ENCODE measurements around the gene PPIG. TPM values are rescaled to one million over a fixed set of nuclear protein-coding genes. Genes with fewer than 3 reads are reported as not detected.

Gene PPIG
- total RNA-seq, 1 experiment from 2014 or later, result 26.0 TPM

GRCh38 chr2:169644173-169644572 is 60.0 kb downstream of the PPIG start:
- in situ Hi-C loops (cut with HindIII; ENCODE audit: low pct_unique_long_range_greater_than_20kb, low sequenced_read_pairs), result no loop called here
- DNase-seq (ENCODE audit: low read depth, low spot score), result no peak

DNA sequence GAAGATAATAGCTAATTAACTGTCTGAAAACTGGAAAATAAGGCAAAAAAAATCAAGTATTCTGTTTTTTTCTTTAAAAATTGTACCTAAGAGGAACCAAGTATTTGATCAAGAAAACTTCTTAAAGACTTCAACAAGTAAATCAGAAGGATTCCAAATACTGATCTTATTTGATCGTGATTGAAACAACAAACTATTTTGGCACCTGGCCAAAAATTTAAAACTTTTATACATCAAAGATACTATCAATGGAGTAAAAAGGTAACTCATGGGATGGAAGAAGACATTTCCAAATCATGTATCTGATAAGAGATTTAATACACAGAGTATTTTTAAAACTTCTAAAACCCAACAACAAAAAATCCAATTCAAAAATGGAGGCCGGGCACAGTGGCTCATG is 63.3 kb downstream of the PPIG start:
- in situ Hi-C loops (cut with HindIII; ENCODE audit: low pct_unique_long_range_greater_than_20kb, low sequenced_read_pairs), result no loop called here

GRCh38 chr2:169649278-169649677 is 65.1 kb downstream of the PPIG start:
- in situ Hi-C loops (cut with HindIII; ENCODE audit: low pct_unique_long_range_greater_than_20kb, low sequenced_read_pairs), result no loop called here

More for the DNA sequence above, 63.3 kb downstream of the PPIG start:
- DNase-seq (ENCODE audit: low read depth, low spot score), result no peak

DNA sequence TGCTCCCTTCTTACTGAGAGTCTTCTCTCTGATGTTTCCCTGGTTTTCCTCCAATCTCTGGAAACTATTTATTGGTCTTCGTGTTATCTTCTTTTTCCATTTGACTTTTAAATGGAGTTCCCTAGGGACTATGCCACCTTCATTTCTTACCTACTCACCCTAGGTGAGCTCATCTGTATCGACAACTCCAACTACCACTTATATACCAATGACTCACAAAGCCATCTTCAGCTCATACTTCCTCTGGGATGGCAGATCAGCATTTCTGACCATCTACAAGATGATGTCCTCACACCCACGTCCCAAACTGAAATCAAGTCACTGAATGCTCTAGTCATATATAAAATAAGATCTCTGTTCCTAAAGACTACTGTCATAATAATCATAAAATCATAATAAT is 69.5 kb downstream of the PPIG start:
- in situ Hi-C loops (cut with HindIII; ENCODE audit: low pct_unique_long_range_greater_than_20kb, low sequenced_read_pairs), result no loop called here
- no peak for DNase-seq (ENCODE audit: low read depth, low spot score)

More at GRCh38 chr2:169649278-169649677, 65.1 kb downstream of the PPIG start:
- DNase-seq (ENCODE audit: low read depth, low spot score), result no peak

DNA sequence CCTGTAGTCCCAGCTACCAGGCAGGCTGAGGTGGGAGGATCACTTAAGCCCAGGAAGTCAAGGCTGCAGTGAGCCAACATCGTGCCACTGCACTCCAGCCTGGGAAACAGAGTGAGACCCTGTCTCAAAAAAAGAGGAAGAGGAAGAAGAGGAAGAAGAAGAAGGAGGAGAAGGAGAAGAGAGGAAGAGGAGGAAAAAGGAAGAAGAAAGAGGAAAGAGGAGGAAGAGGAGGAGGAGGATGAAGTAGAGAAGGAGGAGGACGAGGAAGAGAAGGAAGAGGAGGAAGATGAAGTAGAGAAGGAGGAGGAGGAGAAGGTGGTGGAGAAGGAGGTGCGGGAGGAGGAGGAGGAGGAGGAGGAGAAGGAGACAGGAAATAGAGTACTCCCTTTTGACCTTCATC is 72.0 kb downstream of the PPIG start:
- in situ Hi-C loops (cut with HindIII; ENCODE audit: low pct_unique_long_range_greater_than_20kb, low sequenced_read_pairs), result no loop called here
- DNase-seq (ENCODE audit: low read depth, low spot score), result no peak

- in situ Hi-C loops (cut with HindIII; ENCODE audit: low pct_unique_long_range_greater_than_20kb, low sequenced_read_pairs), result no loop called here
- no peak for DNase-seq (ENCODE audit: low read depth, low spot score)
These were observed 74.7 kb downstream of the PPIG start for GRCh38 chr2:169658877-169659276.

DNA sequence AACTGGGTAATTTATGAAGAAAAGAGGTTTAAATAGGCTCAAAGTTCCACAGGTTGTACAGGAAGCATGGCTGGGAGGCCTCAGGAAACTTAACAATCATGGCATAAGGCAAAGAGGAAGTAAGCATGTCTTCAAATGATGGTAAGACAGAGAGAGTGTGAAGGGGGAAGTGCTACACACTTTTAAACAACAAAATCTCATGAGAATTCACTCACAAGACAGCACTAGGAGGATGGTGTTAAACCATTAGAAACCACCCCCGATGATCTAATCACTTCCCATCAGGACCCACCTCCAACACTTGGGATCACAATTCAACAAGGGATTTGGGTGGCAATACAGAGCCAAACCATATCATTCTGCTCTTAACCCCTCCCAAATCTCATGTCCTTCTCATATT is 75.2 kb downstream of the PPIG start:
- DNase-seq (ENCODE audit: low read depth, low spot score), result no peak
- in situ Hi-C loops (cut with HindIII; ENCODE audit: low pct_unique_long_range_greater_than_20kb, low sequenced_read_pairs), result no loop called here

DNA sequence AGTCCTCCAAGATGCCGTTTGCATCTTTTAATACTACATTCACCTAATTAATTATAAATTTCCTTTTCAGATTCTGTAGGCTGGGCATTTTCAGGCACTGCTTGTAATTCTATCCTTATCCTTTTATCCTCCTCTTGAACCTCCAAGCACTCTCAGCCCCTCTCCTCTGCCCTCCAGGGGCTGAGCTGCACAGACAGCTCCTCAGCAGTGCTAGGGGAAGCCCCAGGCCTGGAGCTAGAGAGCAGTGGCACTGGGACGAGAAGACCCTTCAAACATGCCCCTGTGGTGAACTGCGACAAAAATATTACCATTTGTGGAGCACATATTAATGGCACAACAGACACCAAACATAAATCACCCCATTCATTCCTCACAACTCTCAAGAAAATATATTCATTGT is 77.1 kb downstream of the PPIG start:
- in situ Hi-C loops (cut with HindIII; ENCODE audit: low pct_unique_long_range_greater_than_20kb, low sequenced_read_pairs), result no loop called here
- DNase-seq (ENCODE audit: low read depth, low spot score), result no peak

DNA sequence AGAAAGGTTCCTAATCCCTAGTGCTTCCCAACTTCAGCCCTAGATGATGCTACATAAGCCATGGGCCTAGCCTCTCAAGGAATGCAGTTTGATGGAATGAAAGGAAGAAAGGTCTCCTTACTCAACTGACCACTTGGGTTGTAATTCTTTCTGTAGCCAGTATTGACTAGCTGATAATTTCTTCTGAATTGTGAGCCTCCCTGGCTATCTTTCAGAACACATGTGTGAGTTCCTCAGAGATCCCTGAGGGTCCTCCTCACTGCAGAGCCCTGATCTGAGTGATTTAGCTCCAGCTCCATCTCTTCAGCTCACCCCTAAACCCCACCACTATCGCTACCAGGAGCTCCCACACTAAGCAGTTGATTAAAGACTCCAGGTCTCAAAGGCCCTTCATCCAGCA is 78.6 kb downstream of the PPIG start:
- in situ Hi-C loops (cut with HindIII; ENCODE audit: low pct_unique_long_range_greater_than_20kb, low sequenced_read_pairs), result no loop called here

GRCh38 chr2:169663247-169663646 is 79.1 kb downstream of the PPIG start:
- no peak for DNase-seq (ENCODE audit: low read depth, low spot score)
- in situ Hi-C loops (cut with HindIII; ENCODE audit: low pct_unique_long_range_greater_than_20kb, low sequenced_read_pairs), result no loop called here

More for the DNA sequence above, 78.6 kb downstream of the PPIG start:
- DNase-seq (ENCODE audit: low read depth, low spot score), result no peak

DNA sequence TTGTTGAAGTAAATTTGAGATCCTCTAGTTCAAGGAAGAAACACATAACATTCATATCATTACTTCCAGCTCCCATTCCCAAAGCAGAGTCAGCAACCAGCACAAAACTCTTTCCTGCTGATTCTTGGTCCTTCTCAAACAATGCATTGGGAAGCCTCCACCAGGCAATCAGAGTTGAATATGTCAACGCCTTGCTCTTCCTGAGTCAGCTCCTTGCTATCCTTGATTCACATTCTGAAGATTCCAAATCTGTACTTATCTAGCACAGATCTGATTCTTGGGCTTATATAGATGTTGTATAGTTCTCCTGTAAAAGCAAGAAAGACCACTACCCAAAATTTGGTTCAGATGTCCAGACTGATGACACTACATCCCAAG is 80.4 kb downstream of the PPIG start:
- in situ Hi-C loops (cut with HindIII; ENCODE audit: low pct_unique_long_range_greater_than_20kb, low sequenced_read_pairs), result no loop called here
- no peak for DNase-seq (ENCODE audit: low read depth, low spot score)

DNA sequence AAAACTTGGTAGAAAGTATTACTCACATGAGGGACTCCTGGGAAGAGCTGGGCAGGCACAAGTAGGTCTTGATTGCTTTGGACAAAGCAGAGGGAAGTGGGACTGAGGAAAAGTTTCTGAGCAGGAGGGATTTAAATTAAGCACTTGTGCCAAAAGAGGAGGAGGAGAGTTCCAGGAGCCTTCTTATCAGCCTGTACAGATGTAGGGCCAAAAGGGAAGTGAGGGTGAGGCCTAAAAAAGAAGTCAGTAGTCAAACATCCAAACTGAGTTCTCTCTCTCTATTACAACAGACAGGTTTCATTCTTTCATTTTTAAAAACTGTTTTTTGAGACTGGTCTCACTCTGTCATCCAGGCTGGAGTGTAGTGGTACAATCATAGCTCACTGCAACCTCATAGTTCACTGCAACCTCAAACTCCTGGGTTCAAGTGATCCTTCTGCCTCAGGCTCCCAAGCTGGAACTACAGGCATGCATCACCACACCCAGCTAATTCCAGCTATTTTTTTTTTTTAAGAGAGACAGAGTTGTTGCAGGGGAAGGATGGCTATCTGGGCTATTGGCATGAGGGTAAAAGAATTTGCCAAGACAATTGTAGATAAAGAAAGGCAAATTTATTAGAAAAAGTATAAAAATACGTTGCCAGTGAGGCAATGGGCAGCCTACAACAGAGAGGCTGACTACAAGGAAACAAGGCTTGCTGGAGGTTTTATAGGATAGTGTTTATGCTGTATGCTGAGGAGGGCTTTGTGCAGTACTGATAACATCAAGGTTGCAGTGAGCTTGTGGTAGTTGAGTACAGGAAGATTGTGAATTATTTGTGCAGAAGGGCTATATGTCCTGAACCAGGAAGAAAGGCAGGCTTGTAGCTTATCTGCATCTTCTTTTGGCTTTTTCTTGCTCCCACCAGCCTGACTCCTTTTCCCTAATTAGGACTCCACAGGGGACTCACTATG is 81.1 kb downstream of the PPIG start:
- no peak for DNase-seq (ENCODE audit: low read depth, low spot score)
- in situ Hi-C loops (cut with HindIII; ENCODE audit: low pct_unique_long_range_greater_than_20kb, low sequenced_read_pairs), result no loop called here

DNA sequence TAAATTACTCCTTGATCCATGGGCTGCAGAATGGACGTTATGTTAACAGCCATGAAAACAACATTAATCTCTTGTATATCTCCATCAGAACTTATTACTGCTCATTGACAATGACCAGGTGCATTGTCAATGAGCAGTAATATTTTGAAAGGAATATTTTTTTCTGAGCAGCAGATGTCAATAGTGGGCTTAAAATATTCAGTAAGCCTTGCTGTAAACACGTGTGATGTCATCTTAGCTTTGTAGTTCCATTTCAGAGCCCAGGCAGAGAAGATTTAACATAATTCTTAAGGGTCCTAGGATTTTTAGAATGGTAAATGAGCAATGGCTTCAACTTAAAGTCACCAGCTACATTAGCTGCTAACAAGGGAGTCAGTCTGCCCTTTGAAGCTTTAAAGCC is 83.4 kb downstream of the PPIG start:
- no peak for DNase-seq (ENCODE audit: low read depth, low spot score)
- in situ Hi-C loops (cut with HindIII; ENCODE audit: low pct_unique_long_range_greater_than_20kb, low sequenced_read_pairs), result no loop called here

DNA sequence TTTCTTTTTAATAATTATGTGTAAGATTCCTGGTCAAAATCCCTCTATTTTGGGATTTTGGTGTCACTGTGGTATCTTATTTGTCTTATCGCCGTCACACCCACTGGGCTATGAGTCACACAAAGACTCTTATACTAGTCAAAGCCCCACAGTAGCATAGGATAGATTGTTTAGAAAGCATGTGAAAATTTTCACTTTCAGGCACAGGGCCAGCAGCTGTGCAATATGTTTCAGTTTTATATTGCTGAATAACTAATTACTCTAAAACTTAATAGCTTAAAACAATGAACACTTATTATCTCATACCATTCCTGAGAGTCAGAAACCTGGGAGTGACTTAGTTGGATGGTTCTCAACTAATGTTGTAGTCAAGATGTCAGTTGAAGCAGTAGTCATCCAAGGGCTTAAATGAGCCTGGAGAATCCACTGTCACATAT is 86.1 kb downstream of the PPIG start:
- no peak for DNase-seq (ENCODE audit: low read depth, low spot score)
- in situ Hi-C loops (cut with HindIII; ENCODE audit: low pct_unique_long_range_greater_than_20kb, low sequenced_read_pairs), result no loop called here

DNA sequence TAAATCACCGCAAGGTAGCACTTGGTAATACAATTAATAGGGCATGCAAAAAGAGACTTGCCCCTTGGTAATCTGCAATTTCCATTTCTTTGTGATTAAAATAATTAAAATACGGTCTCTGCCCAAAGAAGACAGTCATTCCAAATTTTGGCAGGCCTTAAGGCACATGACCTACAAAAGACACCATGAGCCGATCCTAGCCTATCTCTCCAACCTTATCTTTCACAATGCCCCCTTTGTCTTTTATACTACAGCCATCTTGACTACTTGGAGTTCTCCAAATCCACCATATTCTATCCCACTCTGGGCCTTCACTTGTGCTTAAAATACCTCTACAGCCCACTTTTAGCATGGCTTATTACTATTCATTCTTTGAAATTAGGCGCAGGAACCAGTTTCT is 86.8 kb downstream of the PPIG start:
- DNase-seq (ENCODE audit: low read depth, low spot score), result no peak
- in situ Hi-C loops (cut with HindIII; ENCODE audit: low pct_unique_long_range_greater_than_20kb, low sequenced_read_pairs), result no loop called here

DNA sequence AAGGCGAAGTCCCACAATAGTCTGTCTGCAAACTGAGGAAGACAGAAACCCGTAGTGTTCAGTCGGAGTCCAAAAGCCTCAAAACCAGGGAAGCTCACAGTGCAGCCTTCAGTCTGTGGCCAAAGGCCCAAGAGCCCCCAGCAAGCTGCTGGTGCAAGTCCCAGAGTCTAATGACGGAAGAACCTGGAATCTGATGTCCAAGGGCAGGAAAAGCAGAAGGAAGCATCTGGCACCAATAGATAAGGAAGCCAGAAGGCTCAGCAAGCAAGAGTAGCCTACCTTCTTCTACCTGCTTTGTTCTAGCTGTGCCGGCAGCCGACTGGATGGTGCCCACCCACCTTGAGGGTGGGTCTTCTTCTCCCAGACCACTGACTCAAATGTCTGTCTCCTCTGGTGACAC is 88.3 kb downstream of the PPIG start:
- in situ Hi-C loops (cut with HindIII; ENCODE audit: low pct_unique_long_range_greater_than_20kb, low sequenced_read_pairs), result no loop called here

DNA sequence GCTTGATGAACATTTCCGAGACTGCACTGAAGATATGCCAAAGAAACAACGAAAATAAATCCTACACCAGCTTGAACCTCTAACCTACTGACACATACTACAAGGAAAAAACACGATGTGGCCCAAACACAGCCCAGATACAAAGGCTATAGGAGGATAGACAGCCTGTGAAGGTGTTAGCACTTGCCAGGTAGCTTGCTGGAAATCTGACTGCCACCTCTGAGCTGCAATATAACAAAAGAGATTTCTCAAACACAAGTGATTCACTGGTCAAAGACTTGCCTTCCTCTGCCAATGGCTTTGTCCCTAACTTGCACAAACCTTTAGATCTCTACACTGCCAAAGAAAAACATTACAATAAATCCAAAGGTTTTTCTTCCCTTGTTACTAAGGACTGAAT is 89.0 kb downstream of the PPIG start:
- in situ Hi-C loops (cut with HindIII; ENCODE audit: low pct_unique_long_range_greater_than_20kb, low sequenced_read_pairs), result no loop called here
- no peak for DNase-seq (ENCODE audit: low read depth, low spot score)

More for the DNA sequence above, 88.3 kb downstream of the PPIG start:
- no peak for DNase-seq (ENCODE audit: low read depth, low spot score)

- in situ Hi-C loops (cut with HindIII; ENCODE audit: low pct_unique_long_range_greater_than_20kb, low sequenced_read_pairs), result no loop called here
- DNase-seq (ENCODE audit: low read depth, low spot score), result no peak
These were observed 89.8 kb downstream of the PPIG start for GRCh38 chr2:169673921-169674320.

DNA sequence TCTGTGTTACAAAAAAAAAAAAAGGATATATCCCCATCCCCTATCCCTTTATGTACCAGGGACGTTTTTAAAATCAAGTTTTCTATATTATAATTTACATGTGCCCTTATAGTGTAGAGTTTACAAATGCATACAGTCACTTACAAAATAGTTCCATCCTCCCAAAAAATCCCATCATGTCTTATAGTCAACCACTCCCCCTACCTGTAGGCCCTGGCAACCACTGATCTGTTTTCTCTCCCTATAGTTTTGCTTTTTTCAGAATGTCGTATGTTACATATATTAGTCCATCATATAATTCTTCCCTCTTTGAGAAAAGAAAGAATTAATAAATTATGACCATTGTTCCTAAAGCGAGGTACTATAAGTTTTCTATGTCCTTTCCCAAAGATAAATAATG is 92.2 kb downstream of the PPIG start:
- DNase-seq (ENCODE audit: low read depth, low spot score), result peak; percentile 18
- in situ Hi-C loops (cut with HindIII; ENCODE audit: low pct_unique_long_range_greater_than_20kb, low sequenced_read_pairs), result no loop called here

Measured in SK-MEL-5 (cell line).